ENCODE data around the gene GRHL1. TPM values are rescaled to one million over a fixed set of nuclear protein-coding genes. Genes with fewer than 3 reads are reported as not detected.

Gene GRHL1
- total and polyA plus RNA-seq, 2 of the 8 experiments (the other 6 are each of a cell fraction or from before 2014, with no cell fraction given), result 1.3 to 3.6 TPM

GRCh38 chr2:9914384-9915065 lies 37.0 kb upstream of the GRHL1 start:
- Histone ChIP-seq H2BK20ac (ENCODE audit: low read length) (no peak overlapping the region), H3K79me2 (ENCODE audit: control insufficient read depth in 1 of 2, insufficient read depth in 2 of 2, low read length in 2 of 2) (no peaks in the 10 kb centered on the region), H2AFZ (ENCODE audit: low read length) (no peak overlapping the region), H3K4ac (replicated peaks; ENCODE audit: insufficient read length, low read depth, low read length) (no peak overlapping the region), H4K91ac (replicated peaks; ENCODE audit: insufficient read length, low read length) (no peak overlapping the region), H3K18ac (ENCODE audit: extremely low read depth, low read length) (no peak overlapping the region), H3K27me3 (replicated peaks in 1 of 4; ENCODE audit: control insufficient read depth in 3 of 4, extremely low read depth in 1 of 4, insufficient read depth in 3 of 4, low read length in 3 of 4) (peaks cover 0 to under 1% (median 0%) of the 10 kb centered on the region in 4 experiments; a peak in 1 of 7 replicates), H2BK15ac (ENCODE audit: low read length) (no peak overlapping the region), H4K20me1 (replicated peaks in 1 of 2; ENCODE audit: control insufficient read depth in 1 of 2, insufficient read depth in 2 of 2, low read length in 2 of 2) (no peaks in the 10 kb centered on the region), H3K4me3 (ENCODE audit: extremely low read depth in 1 of 4, insufficient read depth in 2 of 4, low read depth in 3 of 4, low read length in 4 of 4) (no peak overlapping the region), H4K8ac (ENCODE audit: extremely low read depth, insufficient read depth, low read length) (no peak overlapping the region), H2BK5ac (ENCODE audit: low read depth, low read length) (no peak overlapping the region), H3K56ac (replicated peaks; ENCODE audit: insufficient read length, low read depth, low read length) (no peak overlapping the region), H3K36me3 (ENCODE audit: control insufficient read depth in 2 of 4, insufficient read depth in 4 of 4, low read length in 3 of 4) (peaks cover 0 to 9% (median 4%) of the 10 kb centered on the region in 4 experiments; a peak in 4 of 8 replicates), H3K14ac (ENCODE audit: insufficient read length) (no peak overlapping the region), H2BK12ac (ENCODE audit: low read depth, low read length) (no peak overlapping the region), H4K5ac (ENCODE audit: insufficient read length, low read depth, low read length) (no peak overlapping the region), H3K4me1 (replicated peaks in 1 of 4; ENCODE audit: control insufficient read depth in 3 of 4, insufficient read depth in 4 of 4, low read length in 3 of 4) (no peaks in the 10 kb centered on the region), H3K23ac (ENCODE audit: insufficient read length) (no peak overlapping the region), H2AK5ac (ENCODE audit: low read depth, low read length) (no peak overlapping the region), H3K4me2 (ENCODE audit: insufficient read depth in 1 of 2, low read depth in 2 of 2, low read length in 2 of 2) (no peak overlapping the region), H3K9ac (replicated peaks in 1 of 4; ENCODE audit: extremely low read depth in 1 of 4, low read depth in 3 of 4, low read length in 3 of 4) (no peak overlapping the region), H3K23me2 (ENCODE audit: low read depth, low read length) (no peaks in the 10 kb centered on the region), H3K27ac (ENCODE audit: low read depth, low read length) (no peak overlapping the region), H3K79me1 (ENCODE audit: low read depth, low read length) (no peaks in the 10 kb centered on the region), H2BK120ac (replicated peaks; ENCODE audit: low read depth, low read length) (no peak overlapping the region), H3K9me3 (ENCODE audit: insufficient read depth in 2 of 2, low read depth in 1 of 2, low read length in 1 of 2) (no peaks in the 10 kb centered on the region)
- FAIRE-seq (no peak), DNase-seq (ENCODE audit: low read depth in 1 of 2, low spot score in 2 of 2) (no peak)
- 93% methylated on average over 9 of the region's 9 CpGs; no CpG with 5 or more reads in 1 of the 2 experiments for WGBS, 2 experiments (ENCODE audit: extremely low coverage in 1 of 2, insufficient coverage in 1 of 2, insufficient read length in 1 of 2, insufficient replicate concordance in 2 of 2, low coverage in 1 of 2, low lambda C conversion rate in 2 of 2, missing lambda C conversion rate in 1 of 2)
- ChIA-PET CTCF (ENCODE audit: partially characterized antibody) (interaction anchor here (1.6 kb wide), 1 partner anchor 21 kb away, joined by 3 read pairs; no protein-coding TSS in a partner anchor), POLR2A (ENCODE audit: partially characterized antibody) (interaction anchor here (0.8 kb wide), 1 partner anchor 62 kb away, joined by 3 read pairs; no protein-coding TSS in a partner anchor)
- no peak for TF ChIP-seq TAF1 (IDR thresholded peaks at IDR 0.05; ENCODE audit: low read depth, low read length)
- no peak for TF ChIP-seq CHD2 (IDR thresholded peaks at IDR 0.05; ENCODE audit: low read length)
- no peak for TF ChIP-seq CREB1 (IDR thresholded peaks at IDR 0.05)

Measured in H1 (cell line).